Astrocyte (in vitro differentiated cells and primary cell): ENCODE data around the gene MMEL1. TPM values are rescaled to one million over a fixed set of nuclear protein-coding genes. Genes with fewer than 3 reads are reported as not detected.

Experiments used
- DNase-seq: peaks from one replicate; pipeline ENCODE4 v3.0.0-alpha.2; 2010; ENCODE audit warnings: low read depth
- FAIRE-seq: peaks from 2 replicates; lab custom pipeline; 2011; peaks lifted over from hg19 to GRCh38; lab: Jason Lieb, UNC
- H2AFZ ChIP-seq: 2 replicates; pipeline ENCODE4 v1.6.0; 2012; ENCODE audit warnings: low read depth, low read length, inconsistent platforms
- H3K27ac ChIP-seq: 2 replicates; pipeline ENCODE4 v1.5.1; 2011; ENCODE audit warnings: low read depth, low read length, inconsistent platforms
- H3K27me3 ChIP-seq: 2 replicates; pipeline ENCODE4 v1.6.0; 2011; ENCODE audit warnings: low read length, inconsistent platforms; ENCODE audit not compliant: insufficient read depth
- H3K36me3 ChIP-seq: 2 replicates; pipeline ENCODE4 v1.5.1; 2011; ENCODE audit warnings: low read length, inconsistent platforms; ENCODE audit not compliant: insufficient read depth
- H3K4me1 ChIP-seq: 2 replicates; pipeline ENCODE4 v1.5.1; 2011; ENCODE audit warnings: low read length, inconsistent platforms; ENCODE audit not compliant: insufficient read depth
- H3K4me2 ChIP-seq: 2 replicates; pipeline ENCODE4 v1.6.0; 2012; ENCODE audit warnings: low read length, inconsistent platforms
- H3K4me3 ChIP-seq: 2 replicates; pipeline ENCODE4 v1.5.1; 2011; ENCODE audit warnings: low read depth, mild to moderate bottlenecking, low read length, inconsistent platforms; ENCODE audit not compliant: insufficient read depth
- H3K79me2 ChIP-seq: 2 replicates; pipeline ENCODE4 v1.6.0; 2012; ENCODE audit warnings: mild to moderate bottlenecking, low read length, inconsistent platforms; ENCODE audit not compliant: insufficient read depth
- H3K9ac ChIP-seq: 2 replicates; pipeline ENCODE4 v1.6.0; 2012; ENCODE audit warnings: mild to moderate bottlenecking, low read length, inconsistent platforms
- H3K9me3 ChIP-seq: 2 replicates; pipeline ENCODE4 v1.5.1; 2012; ENCODE audit warnings: low read depth, mild to moderate bottlenecking, low read length, inconsistent platforms; ENCODE audit not compliant: insufficient read depth
- H4K20me1 ChIP-seq: 2 replicates; pipeline ENCODE4 v1.6.0; 2012; ENCODE audit warnings: low read length, inconsistent platforms; ENCODE audit not compliant: insufficient read depth
- H3K27ac Mint-ChIP-seq: one replicate; pipeline ENCODE4 v1.8.0; 2021; ENCODE audit warnings: mild to moderate bottlenecking, mixed read lengths; ENCODE audit not compliant: unreplicated experiment
- H3K27me3 Mint-ChIP-seq: one replicate; pipeline ENCODE4 v1.8.0; 2021; ENCODE audit warnings: low read depth, mixed read lengths; ENCODE audit not compliant: unreplicated experiment
- H3K36me3 Mint-ChIP-seq: one replicate; pipeline ENCODE4 v1.8.0; 2021; ENCODE audit warnings: low read depth, mixed read lengths; ENCODE audit not compliant: unreplicated experiment
- H3K4me1 Mint-ChIP-seq: one replicate; pipeline ENCODE4 v1.8.0; 2021; ENCODE audit warnings: low read depth, mixed read lengths; ENCODE audit not compliant: unreplicated experiment
- H3K4me3 Mint-ChIP-seq: one replicate; pipeline ENCODE4 v1.8.0; 2021; ENCODE audit warnings: mild to moderate bottlenecking, moderate library complexity, mixed read lengths; ENCODE audit not compliant: unreplicated experiment
- H3K9me3 Mint-ChIP-seq: one replicate; pipeline ENCODE4 v1.8.0; 2021; ENCODE audit warnings: mild to moderate bottlenecking, mixed read lengths; ENCODE audit not compliant: unreplicated experiment
- CTCF ChIP-seq: IDR thresholded peaks from 2 replicates; pipeline ENCODE4 v1.5.1; 2011; ENCODE audit warnings: low read depth, mild to moderate bottlenecking, inconsistent platforms, low read length, moderate library complexity; ENCODE audit not compliant: insufficient read depth
- EZH2 ChIP-seq: IDR thresholded peaks from 2 replicates; pipeline ENCODE4 v1.6.1; 2012; ENCODE audit warnings: mild to moderate bottlenecking, low read length, inconsistent platforms; ENCODE audit not compliant: insufficient read depth
- total RNA-seq: library from RNA; stranded (reverse); gene quantifications from 2 replicates; pipeline ENCODE4 v1.2.1, GENCODE V29; 2021

Gene MMEL1
- total RNA-seq, 1 donor from 2014 or later: not detected

GRCh38 chr1:2630498-2631135, 2.2 kb downstream of the MMEL1 start:
- TF ChIP-seq CTCF: no peak
- no peak for TF ChIP-seq EZH2
- H3K4me2 ChIP-seq: no peak overlapping the region
- no peak overlapping the region for H3K4me3 ChIP-seq
- FAIRE-seq (no peak), DNase-seq (no peak)
- peaks cover 18% of the 10 kb centered on the region for H3K27me3 ChIP-seq
- H3K36me3 ChIP-seq: no peaks in the 10 kb centered on the region
- peaks cover 7% of the 10 kb centered on the region for H3K9me3 ChIP-seq
- H3K4me1 Mint-ChIP-seq: no peaks in the 10 kb centered on the region
- no peak overlapping the region for H3K27ac ChIP-seq
- no peaks in the 10 kb centered on the region for H3K79me2 ChIP-seq
- H3K9me3 Mint-ChIP-seq: no peaks in the 10 kb centered on the region
- H3K36me3 Mint-ChIP-seq: no peaks in the 10 kb centered on the region
- no peak overlapping the region for H3K9ac ChIP-seq
- no peak overlapping the region for H2AFZ ChIP-seq
- H3K27me3 Mint-ChIP-seq: peaks cover 51% of the 10 kb centered on the region
- no peak overlapping the region for H3K27ac Mint-ChIP-seq
- no peaks in the 10 kb centered on the region for H3K4me1 ChIP-seq
- no peaks in the 10 kb centered on the region for H4K20me1 ChIP-seq
- H3K4me3 Mint-ChIP-seq: no peak overlapping the region

- Mint-ChIP-seq H3K9me3 (no peaks in the 10 kb centered on the region), H3K36me3 (no peaks in the 10 kb centered on the region), H3K27ac (no peak overlapping the region), H3K4me3 (no peak overlapping the region), H3K4me1 (no peaks in the 10 kb centered on the region), H3K27me3 (peaks cover 57% of the 10 kb centered on the region)
- Histone ChIP-seq H3K9me3 (peaks cover 7% of the 10 kb centered on the region), H4K20me1 (no peaks in the 10 kb centered on the region), H2AFZ (no peak overlapping the region), H3K4me2 (no peak overlapping the region), H3K79me2 (no peaks in the 10 kb centered on the region), H3K4me3 (no peak overlapping the region), H3K36me3 (no peaks in the 10 kb centered on the region), H3K9ac (no peak overlapping the region), H3K4me1 (no peaks in the 10 kb centered on the region), H3K27me3 (peaks cover 18% of the 10 kb centered on the region), H3K27ac (no peak overlapping the region)
- no peak for DNase-seq
- TF ChIP-seq CTCF (no peak), EZH2 (no peak)
- FAIRE-seq: no peak
Observed at GRCh38 chr1:2629627-2630497, 3.0 kb downstream of the MMEL1 start.
